ENCODE results near the gene ZNF865.

ZNF865 gene

DNA sequence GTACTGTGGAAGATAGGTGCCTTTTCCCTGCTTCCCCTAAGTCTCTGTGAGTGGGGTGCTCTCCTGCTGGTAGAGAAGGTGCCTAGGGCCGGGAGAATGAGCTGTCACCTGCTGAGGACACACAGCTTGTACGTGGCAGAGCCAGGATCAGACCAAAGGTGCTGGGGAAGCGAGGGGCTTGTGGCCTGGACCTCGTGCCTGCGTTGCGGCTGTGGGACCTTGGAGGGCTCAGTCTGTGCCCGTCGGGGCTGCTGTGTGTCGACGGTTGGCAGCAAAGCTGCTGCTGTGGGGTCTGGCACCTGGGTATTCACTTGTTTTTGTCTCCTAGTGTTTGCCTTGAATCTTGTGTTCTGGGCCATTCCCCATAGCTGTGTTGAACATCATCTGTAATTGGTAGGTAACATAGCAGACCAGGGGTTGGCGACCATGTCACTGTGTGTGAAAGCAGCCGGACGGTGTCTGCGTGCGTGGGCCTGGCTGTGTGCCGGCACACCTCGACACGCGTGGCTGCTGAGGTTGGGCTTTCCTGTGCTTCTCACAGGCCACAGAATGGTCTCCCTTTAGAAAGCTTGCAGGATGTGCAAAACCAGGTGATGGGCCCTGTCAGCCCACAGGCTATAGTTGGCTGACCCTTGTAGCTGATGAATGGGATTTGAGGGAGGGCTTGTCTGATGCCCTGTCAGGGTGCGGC is 58.5 kb downstream of the ZNF865 start:
- no peak for DNase-seq

DNA sequence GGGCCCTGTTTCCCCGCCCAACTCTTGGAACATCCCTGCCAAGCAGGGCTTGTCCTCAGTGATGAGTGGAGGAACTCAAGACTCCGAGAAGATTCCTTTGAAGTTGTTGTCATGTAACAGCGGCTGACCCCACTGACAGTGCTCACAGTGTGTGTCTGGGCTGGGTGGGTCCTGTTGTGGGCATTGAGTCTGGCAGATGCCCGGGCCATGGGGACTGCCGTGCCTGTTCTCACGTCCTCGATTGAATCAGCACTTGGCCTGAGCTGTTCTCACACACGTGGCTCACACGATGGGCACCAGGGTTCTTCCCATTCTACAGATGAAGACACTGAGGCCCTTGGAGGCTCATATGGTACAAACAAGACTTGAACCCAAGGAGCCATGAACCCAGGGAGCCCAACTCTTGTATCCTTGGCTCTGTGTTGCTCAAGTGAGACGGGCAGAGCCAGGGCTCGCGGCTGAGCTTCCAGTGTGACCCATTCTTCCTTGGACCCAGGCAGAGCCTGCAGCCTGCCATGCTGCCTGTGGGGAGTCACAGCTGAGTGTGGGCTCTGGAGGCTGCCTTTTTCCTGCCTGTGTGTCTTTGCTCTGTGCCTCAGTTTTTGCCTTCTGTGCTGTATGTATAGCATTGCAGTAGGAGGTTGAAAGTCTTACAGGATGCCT is 61.0 kb downstream of the ZNF865 start:
- DNase-seq = no peak
